KG1 (cell line): ENCODE results near the gene USP19.
A peak's percentile ranks its signal among the peaks of the same experiment; 100 is the strongest.

Experiments
- DNase-seq: peaks from one replicate; lab custom pipeline; 2025; lab: John Stamatoyannopoulos, UW

USP19 gene

DNA sequence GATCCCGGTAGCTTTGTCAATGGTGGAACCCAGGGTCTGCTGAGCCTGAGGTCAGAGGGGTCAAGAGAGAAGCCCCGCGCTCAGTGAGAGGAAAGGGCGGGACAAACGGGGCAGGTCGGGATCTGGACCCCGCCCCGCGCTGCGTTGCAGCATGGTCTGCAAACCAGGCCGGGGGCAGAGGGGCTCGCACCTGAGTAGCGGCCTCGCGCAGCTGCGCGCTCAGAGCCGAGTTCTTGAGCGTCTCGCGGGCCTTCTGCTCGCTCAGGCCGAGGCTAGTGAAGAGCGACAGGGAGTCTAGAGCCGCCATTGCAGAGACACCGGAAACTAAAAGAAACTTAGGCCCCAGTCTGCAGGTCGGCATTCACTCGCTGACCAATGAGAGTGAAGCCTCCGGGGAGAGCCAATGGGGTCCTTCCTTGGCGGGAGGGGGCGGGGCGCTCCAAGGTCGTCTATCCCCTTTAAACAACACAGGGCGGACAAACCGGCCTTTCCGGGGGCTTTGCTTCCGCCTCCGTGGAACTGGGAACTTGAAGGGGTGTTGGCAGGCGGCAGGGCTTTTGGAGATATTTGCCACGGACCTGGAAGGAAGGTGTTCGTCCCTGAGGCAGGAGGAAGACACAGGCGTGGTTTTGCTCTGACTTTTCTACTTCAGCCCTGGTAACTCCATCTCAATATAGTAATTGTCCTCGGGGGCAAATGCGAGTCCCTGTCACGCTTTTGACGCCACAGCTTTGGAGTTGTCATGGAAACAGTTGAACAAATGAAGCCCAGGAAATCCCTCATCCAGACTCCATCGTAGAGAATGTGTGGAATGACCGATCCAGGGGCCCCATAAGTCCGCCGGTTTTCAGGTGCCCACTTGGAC is 16.0 kb downstream of the USP19 start, which contains the start of gene QARS1:
QARS1 (minus strand) TSS at position 331 of the 865 bp plus-strand sequence; CDS start at position 307, 24 bp downstream.
- DNase-seq: peak; percentile 87

DNA sequence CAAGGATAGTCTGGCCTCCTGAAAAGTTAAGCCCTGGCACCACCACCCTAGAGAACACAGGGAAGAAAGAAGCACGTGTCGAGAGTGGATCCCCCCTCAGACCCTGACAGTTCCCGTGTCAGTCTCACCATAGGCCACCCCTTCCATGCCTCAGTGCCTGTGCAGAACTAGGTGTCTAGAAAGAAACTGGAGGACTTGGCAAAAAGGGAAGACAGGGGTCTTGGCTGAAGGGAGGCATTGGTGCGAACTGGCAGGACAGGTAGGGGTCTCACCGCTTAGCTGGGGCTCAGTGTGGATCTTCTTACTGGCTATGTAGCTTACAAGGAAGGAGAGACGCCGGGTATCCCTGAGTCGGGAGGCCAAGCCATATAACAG is 16.6 kb downstream of the USP19 start:
- no peak for DNase-seq

DNA sequence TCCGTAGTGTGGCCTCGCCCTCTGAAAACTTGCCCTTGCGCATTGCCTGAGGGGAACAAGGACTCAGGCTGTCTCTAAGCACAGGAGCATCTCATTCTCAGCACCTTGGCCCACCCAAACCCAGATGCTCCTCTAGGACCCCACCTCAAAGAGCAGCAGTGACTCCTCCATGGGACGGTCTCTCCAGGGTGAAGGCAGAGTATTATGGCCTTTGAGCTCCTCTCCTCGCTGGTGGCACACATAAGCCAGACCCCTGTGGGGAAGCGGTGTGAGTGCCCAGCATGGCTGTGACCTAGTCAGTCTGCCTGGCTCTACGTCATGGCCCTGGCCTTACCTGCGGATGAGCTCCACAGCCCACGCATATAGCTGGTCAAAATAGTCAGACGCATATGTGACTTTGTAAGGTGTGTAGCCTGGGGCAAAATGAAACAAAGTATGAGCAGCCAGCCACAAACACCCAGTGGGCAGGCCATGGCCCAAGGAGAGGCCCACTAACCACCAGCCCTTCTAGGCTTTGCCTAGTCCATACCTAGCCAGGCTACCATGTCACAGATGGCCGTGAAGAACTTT is 20.5 kb downstream of the USP19 start:
- DNase-seq: no peak

DNA sequence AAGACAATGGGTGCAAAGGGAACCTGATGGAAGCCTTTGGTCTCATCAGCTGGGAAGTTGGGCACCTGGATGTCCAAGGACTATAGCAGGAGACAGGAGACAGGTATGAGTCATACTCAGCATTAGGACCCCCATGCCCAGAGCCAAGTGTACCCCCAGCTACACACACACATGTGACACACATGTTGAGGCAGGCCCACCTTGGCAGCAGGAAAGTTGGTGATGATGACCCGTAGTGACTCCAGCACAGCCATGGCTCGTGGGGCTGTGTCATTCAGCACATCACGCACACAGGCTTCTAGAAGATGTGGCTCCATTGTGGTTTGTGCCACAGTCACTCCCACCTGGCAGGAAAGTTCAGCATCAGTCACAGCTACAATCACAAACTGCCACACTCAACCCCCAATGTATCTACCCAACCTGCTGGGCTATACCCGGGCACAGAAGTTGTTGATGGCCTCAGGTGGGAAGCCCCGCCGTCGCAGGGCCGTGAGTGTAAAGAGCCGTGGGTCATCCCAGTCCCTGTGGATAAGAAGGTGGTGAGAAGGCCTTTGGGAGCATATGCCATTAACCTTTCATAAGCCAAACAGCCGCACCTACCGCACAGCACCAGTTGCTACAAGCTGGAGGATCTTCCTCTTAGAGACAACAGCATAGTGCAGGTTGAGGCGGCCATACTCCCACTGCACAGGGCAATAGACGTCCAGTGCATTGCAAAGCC is 21.6 kb downstream of the USP19 start:
- DNase-seq: no peak

DNA sequence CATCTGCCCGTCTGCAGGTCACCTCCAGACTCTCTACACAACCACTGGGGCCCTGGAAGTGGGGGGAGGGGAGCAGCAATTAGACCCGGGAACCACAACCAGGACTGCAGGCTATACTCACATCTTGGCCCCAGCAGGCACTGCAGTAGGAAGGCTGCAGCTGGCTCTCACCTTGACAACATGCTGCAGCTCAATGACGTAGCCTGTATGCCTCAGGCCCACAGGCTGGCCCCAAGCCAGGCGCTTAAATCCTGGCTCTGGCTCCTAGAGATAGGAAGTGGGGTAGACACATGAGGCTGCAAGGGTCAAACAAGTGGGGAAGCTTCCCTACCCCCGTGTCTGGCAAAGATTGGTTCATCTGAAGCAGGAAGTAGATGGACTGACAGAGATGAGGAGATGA is 22.2 kb downstream of the USP19 start:
- DNase-seq: no peak

DNA sequence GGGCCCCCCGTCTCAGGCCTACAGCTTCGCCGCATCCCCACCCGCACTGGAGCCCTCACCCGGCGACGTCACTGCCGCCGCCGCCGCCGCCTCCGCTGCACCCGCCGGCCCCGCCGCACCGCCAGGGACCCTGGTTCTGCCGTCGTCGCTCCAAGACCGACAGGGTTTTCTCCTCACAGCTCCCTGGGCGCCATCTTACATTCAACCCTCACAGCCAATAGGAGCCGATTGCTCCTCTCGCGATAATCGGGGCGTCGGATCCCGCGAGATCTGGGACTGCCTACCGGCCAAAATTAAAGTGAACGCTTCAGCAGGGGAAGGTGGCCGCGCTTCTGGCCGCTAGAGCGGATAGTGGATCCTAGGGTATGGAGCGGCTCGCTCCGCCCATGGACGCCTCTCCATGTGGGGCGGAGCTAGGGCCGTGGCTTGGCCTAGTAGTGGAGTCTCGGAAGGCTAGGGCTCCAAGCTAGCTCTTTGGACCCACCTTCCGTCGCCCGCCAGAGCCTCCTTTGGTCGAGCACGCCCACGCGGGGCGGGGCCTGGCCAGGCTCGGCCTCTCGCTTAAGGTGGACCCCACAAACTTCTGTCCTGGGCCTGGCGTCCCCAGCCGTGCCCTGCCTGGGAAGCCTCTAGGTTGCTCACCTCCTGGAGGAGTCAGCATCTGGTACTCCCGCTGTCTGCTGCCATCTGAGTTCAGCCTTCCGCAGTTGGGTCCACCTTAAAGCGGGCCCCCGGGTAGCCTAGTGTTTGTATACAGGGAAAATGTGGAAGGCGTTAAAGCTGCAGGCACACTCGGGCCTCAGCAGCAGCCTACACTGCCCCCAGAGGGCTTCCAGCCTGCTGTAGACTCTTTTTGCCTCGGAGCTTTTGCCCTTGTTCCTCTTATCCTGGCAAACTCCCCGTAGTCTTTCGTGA is 26.5 kb downstream of the USP19 start, which contains the start of gene QRICH1:
QRICH1 (minus strand) TSS at position 219 of the 915 bp plus-strand sequence. CDS start 17,054 bp downstream, outside the sequence.
- DNase-seq: peak; percentile 99

DNA sequence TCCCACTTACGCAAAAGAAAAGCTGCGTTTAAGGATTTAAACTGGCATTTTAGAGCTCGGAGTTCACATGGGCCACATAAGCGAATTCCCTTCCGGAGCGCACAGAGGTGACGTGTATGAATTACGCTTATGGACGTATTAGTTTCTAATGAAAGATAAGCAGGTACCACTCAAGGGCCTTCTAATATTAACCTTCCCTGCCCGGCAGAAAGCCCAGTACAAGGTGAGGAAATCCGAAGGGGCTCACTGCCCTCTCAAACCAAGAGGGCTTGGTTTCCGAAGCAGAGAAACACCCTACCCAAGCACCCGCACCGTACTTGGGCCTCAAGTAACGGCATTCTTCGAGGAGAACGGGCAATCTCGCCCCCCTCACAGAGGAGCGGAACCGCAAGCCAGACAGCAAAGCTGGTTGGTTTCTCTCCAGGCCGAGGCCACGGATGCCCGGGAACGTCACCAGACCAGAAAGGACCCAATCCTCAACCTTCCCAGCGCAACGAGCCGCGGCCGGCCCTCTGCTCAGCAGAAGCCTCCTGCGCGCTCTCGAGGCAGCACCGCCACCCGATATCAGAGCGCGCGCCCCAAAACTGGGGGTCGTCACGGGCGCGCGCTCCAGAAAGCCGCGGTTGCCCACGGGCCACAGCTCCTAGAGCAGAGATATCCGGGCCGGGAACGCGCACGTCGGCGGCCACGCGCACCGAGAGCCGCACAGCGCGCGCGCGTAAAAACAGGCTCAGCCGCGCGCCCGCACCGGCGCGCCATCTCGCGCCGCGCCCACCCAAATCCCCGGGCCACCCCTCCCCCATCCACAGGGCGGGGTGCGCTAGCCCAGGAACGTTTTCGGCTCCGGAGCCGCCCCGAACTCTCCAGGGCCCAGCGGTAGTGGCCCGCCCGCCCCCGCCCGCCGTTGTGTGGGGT is 27.4 kb downstream of the USP19 start:
- DNase-seq: peak; percentile 59

DNA sequence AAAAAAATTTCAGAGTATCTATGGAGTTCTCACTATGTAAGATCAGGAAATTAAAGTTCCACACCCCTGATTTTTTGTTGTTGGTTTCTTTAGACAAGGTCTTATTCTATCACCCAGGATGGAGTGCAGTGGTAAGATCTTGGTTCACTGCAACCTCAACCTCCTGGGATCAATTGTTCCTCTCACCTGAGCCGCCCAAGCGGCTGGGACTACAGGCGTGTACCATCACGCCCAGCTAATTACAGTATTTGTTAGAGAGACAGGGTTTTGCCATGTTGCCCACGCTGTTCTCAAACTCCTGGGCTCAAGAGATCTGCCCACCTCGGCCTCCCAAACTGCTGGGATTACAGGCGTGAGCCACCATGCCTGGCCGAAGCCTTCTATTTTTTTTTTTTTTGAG is 39.2 kb downstream of the USP19 start:
- DNase-seq: no peak

DNA sequence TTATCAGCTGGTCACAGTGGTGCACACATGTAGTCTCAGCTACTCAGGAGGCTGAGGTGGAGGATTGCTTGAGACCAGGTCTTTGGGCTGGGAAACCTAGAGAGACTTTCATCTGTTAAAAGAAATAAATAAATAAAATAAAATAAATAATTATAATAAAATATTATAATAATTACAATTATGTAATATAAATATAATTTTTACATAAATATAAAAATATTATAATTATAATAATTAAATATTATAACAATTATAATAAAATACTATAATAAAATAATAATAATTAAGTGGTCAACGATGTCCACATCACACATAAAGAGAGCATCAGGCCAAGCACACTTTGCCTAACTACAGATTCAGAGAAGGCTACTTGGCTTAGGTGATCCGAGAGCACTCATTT is 41.4 kb downstream of the USP19 start:
- DNase-seq: no peak

DNA sequence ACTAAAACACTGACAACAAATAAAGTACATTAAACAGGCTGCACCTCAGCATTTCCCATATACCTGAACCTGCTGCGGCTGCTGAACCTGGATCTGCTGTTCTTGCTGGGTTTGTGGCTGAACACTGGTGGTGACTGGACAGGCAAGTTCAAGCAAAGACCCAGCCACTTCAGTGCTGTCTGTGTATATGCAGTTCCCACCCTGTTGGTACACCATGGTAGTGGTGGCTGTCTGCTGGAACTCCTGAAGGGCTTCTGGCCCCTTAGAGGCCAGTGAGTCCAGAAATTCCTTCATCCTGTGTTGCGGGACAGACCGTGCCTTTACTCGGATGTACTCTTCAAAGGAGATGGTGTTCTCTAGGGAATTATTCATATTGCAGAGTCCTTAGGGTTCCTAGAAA is 44.0 kb downstream of the USP19 start:
- no peak for DNase-seq

DNA sequence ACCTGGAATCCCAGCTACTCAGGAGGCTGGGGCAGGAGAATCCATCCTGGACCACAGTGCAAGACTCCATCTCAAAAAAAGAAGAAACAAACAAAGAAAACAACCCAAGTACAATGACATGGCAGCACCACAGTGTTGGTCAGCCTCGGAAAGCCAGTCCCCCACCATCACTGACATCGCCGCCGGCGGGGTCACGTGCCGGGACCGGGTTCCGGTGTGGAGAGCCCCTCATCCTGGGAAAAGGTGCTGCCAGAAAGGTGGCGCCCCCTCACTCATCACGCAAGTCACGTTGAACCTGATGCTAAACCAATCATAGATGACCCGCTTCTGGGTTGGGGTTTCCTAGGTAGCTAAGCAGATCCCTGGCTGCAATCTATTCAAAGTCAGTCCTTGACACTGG is 44.5 kb downstream of the USP19 start:
- no peak for DNase-seq
